ENCODE data around the gene CFAP91. TPM values are rescaled to one million over a fixed set of nuclear protein-coding genes. Genes with fewer than 3 reads are reported as not detected.

The CFAP91 gene
- total RNA-seq, 1 donor from 2014 or later: 19.0 TPM

- Mint-ChIP-seq H3K27ac (no peak overlapping the region), H3K9me3 (no peaks in the 10 kb centered on the region), H3K4me1 (ENCODE audit: unreplicated experiment) (no peaks in the 10 kb centered on the region), H3K36me3 (no peaks in the 10 kb centered on the region), H3K27me3 (no peaks in the 10 kb centered on the region), H3K4me3 (no peak overlapping the region)
- no peak for TF ChIP-seq CTCF (conservative IDR thresholded peaks at IDR 0.05)
- DNase-seq (ENCODE audit: extremely low spot score, unreplicated experiment): no peak
Observed at GRCh38 chr3:119723022-119723421, 20.2 kb downstream of the CFAP91 start.

GRCh38 chr3:119726909-119727308 is 24.1 kb downstream of the CFAP91 start:
- H3K27me3 Mint-ChIP-seq: no peaks in the 10 kb centered on the region
- TF ChIP-seq CTCF (conservative IDR thresholded peaks at IDR 0.05): no peak
- H3K36me3 Mint-ChIP-seq: no peaks in the 10 kb centered on the region
- H3K4me3 Mint-ChIP-seq: no peak overlapping the region
- DNase-seq (ENCODE audit: extremely low spot score, unreplicated experiment): no peak
- no peaks in the 10 kb centered on the region for H3K4me1 Mint-ChIP-seq (ENCODE audit: unreplicated experiment)
- no peaks in the 10 kb centered on the region for H3K9me3 Mint-ChIP-seq
- H3K27ac Mint-ChIP-seq: no peak overlapping the region

- no peaks in the 10 kb centered on the region for H3K9me3 Mint-ChIP-seq
- H3K27me3 Mint-ChIP-seq: no peaks in the 10 kb centered on the region
- DNase-seq (ENCODE audit: extremely low spot score, unreplicated experiment): no peak
- H3K4me1 Mint-ChIP-seq (ENCODE audit: unreplicated experiment): no peaks in the 10 kb centered on the region
- H3K36me3 Mint-ChIP-seq: no peaks in the 10 kb centered on the region
- no peak overlapping the region for H3K27ac Mint-ChIP-seq
- TF ChIP-seq CTCF (conservative IDR thresholded peaks at IDR 0.05): no peak
- H3K4me3 Mint-ChIP-seq: no peak overlapping the region
Observed at GRCh38 chr3:119729996-119730395, 27.2 kb downstream of the CFAP91 start.

DNA sequence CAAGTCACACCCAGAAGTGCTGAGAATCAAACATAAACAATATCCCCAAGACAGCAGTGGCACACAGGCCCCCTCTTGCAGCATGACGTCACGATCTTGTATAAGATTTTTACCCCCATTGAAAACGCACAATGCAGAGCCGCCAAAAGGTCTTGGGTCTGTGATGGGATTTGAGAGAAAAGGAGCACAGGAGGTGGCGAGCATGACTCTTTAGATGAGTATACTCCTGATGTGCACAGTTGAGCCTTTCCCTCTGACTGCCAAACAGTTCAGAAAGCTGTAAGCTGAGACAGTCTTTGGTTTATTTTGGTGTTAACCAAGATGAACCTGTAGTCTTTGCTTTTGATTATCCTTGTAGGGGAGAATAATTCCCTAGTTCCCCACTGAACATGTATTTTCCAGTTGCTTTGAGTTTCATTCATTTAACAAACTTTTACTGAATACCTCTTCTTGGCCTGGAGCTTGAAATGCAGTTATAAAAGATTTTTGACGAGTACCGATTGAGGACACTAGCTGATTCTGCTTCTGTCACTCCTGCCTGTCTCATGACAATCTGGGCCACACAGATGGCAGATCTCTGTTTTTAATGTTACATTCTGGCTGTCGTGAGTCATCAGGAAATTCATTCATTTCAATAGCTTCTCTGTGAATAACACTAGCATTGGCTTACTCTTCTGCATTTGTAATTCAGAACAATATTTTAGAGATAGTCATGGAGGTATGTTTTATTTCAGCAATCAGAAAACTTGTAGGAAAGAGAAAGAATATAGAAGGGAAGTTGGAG is 28.9 kb downstream of the CFAP91 start:
- Mint-ChIP-seq H3K27me3 (no peaks in the 10 kb centered on the region), H3K36me3 (no peaks in the 10 kb centered on the region), H3K4me1 (ENCODE audit: unreplicated experiment) (no peaks in the 10 kb centered on the region), H3K27ac (no peak overlapping the region), H3K9me3 (no peaks in the 10 kb centered on the region), H3K4me3 (no peak overlapping the region)
- TF ChIP-seq CTCF (conservative IDR thresholded peaks at IDR 0.05): no peak
- no peak for DNase-seq (ENCODE audit: extremely low spot score, unreplicated experiment)

DNA sequence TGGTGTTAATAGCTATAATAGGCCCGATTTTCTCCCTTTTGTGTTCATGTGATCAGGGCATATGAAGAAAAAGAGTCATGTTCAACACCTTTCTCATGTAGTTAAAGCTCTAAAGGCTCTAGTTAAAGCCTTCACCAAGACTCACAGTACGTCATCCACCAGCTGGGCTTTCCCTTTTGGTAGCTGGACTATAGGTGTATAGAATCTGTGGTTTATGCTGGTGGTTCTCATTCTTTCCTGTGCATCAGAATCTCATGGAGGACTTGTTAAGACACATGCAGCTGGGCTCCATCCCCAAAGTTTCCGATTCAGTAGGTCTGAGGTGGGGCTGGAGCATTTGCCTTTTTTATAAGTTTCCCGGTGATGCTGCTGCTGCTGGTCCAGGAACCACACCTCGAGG is 31.0 kb downstream of the CFAP91 start:
- no peak for TF ChIP-seq CTCF (conservative IDR thresholded peaks at IDR 0.05)
- no peaks in the 10 kb centered on the region for H3K36me3 Mint-ChIP-seq
- H3K27me3 Mint-ChIP-seq: no peaks in the 10 kb centered on the region
- H3K9me3 Mint-ChIP-seq: no peaks in the 10 kb centered on the region
- no peak for DNase-seq (ENCODE audit: extremely low spot score, unreplicated experiment)
- no peak overlapping the region for H3K27ac Mint-ChIP-seq
- H3K4me3 Mint-ChIP-seq: no peak overlapping the region
- no peaks in the 10 kb centered on the region for H3K4me1 Mint-ChIP-seq (ENCODE audit: unreplicated experiment)

Measured in type B pancreatic cell (in vitro differentiated cells).